Ureter (tissue), 1 donor: ENCODE results near the gene CNRIP1. TPM values are rescaled to one million over a fixed set of nuclear protein-coding genes. Genes with fewer than 3 reads are reported as not detected.

Experiments used
- DNase-seq: peaks from one replicate; pipeline ENCODE4 v3.0.0-alpha.2; 2020; ENCODE audit warnings: low spot score
- total RNA-seq: library from RNA; stranded (reverse); gene quantifications from one replicate; pipeline ENCODE4 v1.2.4, GENCODE V29; 2023
- donor health status: DM: yes; HTN: yes; CAD: no.

CNRIP1 gene
- total RNA-seq, 1 donor from 2014 or later, result 16.2 TPM

- no peak for DNase-seq
Measured at GRCh38 chr2:68292108-68292710, 27.5 kb downstream of the CNRIP1 start.

DNA sequence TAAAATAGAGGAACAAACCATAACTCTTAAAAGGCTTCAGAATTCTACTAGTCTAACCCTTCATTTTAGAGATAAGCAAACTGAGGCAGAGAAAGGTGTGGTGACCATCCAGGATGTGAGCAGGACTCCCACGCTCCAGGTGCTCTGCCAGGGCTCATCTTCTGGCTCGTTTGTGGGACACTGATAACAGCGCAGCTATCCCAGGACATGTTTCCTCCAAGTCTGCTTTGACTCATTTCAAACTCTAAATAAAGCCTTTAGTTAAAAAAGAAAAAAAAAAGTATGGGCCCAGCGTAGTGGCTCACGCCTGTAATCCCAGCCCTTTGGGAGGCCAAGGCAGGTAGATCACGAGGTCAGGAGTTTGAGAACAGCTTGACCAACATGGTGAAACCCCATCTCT, 28.4 kb downstream of the CNRIP1 start:
- no peak for DNase-seq

DNA sequence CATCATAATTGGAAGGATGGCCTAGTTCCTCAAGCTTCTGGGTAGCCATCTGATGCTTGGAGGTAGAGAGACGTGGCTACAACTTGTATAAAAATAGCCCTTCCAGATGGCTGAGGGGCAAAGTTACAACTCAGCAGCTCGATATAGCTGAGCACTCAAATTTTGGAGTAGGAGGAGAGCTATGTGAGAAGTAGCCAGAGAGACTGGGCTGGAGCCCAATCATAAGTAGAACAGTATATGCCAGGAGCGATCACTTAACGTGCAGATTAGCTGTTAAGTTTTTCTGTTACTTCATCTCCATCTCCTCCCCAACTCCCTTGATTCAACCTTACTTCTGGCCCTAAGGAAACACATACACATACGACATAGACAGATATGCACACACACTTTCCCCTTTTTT, 28.8 kb downstream of the CNRIP1 start:
- no peak for DNase-seq

GRCh38 chr2:68287580-68288441, 31.9 kb downstream of the CNRIP1 start:
- DNase-seq, result no peak

GRCh38 chr2:68284896-68285295, 34.9 kb downstream of the CNRIP1 start:
- DNase-seq, result no peak

DNA sequence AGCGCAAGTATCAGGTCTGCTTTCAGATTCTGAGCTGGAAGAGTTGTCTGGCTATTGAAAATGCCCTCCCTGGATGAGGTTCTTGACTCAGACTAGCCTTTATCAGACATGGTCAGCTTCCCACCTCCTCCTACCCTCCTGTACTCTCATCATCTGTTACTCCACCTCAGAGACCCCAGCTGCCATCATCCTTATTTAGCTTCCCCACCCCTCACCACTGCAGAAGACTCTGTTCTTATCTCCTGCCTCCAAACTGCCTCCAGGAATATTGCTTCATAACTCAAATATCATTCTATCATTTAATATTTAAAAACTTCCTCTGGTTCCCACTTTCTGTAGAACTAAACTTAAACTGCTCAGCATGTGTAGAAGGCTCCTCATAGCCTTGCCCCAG, 36.3 kb downstream of the CNRIP1 start:
- no peak for DNase-seq

GRCh38 chr2:68282811-68283418, 36.8 kb downstream of the CNRIP1 start:
- no peak for DNase-seq

DNA sequence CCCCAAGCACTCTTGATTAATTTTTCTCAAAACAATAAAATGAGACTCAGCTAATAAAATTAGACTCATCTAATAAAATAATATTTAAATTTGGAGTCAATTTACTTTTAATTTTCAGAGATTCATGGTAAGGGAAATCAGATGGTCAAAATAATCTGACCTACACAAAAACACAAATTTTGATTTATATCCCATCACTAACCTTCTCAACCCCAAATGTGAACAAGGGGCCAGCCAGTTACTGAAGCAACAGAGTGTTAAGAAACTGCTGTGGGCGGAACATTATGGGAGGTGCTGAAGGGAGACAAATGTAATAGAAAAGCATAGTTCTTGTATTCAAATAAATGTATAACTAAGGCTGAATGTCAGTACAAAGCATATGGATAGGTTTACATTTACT, 39.0 kb downstream of the CNRIP1 start:
- no peak for DNase-seq

GRCh38 chr2:68280348-68280747, 39.4 kb downstream of the CNRIP1 start:
- no peak for DNase-seq

DNA sequence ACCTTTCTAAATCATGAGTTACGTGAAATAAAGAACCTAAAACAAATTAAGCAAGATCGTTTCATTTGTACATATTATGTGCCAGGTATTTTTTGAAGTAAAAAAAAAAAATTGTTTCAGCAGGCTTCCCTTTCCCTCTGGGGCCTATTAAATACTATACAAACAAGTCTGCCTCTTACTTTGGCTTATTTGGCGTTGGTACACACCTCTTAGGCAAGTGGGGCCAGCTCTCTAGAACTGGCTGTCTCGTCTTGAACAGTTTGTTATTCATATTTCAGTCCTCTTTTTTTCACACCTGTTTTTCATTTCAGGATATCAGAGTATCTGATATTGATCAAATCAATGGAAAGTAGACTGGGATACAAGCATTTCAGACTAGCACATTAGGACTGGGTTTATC, 40.1 kb downstream of the CNRIP1 start:
- no peak for DNase-seq

GRCh38 chr2:68278169-68278568, 41.6 kb downstream of the CNRIP1 start:
- DNase-seq, result no peak

GRCh38 chr2:68274022-68274421, 45.7 kb downstream of the CNRIP1 start:
- DNase-seq, result no peak

DNA sequence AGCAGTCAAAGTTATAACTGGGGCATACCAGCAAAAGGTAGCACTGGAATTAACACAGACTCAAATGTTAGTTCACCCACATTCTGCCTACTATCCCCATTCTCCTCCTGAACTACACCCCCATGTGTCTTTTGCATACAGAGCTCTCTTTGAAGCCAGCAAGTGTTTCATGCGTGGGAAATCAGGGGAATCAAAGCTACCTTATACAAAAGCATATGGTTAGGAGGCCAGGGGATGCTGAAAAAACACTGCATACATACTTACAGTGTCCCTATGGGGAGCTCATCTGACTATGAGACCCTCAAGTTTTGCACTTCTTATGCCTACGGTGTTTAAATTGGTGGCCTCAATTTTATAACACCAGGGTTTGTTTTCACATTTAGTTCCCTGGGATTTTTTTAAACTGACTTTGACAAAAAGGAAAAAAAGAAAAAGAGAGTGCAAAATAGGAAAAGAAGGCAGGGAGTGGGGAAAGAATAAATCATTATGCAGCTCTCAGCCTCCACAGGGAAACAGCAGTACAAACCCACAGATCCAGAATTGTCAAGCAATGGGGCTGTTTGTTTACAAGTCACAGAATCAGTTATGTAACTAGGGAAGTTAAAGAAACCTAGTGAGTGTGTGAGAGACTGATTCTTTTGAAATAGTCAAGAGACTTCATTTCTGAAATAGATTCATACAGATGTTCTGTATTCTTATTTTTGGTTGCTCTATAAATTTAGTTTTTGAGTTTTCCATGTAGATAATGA, 47.3 kb downstream of the CNRIP1 start:
- no peak for DNase-seq

- DNase-seq, result no peak
Measured at GRCh38 chr2:68266655-68267054, 53.1 kb downstream of the CNRIP1 start.

- DNase-seq, result no peak
Measured at GRCh38 chr2:68263632-68264031, 56.1 kb downstream of the CNRIP1 start.

GRCh38 chr2:68258851-68259250, 60.9 kb downstream of the CNRIP1 start:
- DNase-seq, result no peak

DNA sequence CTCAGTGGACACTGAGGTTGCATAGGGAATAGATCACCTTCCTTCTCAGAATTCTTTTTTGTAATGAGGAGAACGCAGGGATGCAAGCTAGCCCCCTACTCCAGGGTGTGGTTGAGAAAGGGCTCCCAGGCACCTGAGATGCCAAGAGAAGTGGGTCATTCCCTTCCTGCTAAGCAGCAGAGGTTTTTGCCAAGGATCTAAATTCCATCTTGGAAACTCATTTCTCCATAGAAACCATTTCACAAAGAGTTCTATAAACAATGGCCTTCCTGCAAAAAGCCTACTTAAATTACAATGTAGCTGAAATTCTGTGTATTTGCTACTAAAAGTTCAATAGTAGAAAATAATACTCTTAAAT, 63.7 kb downstream of the CNRIP1 start:
- DNase-seq, result no peak

GRCh38 chr2:68253219-68254068, 66.3 kb downstream of the CNRIP1 start:
- no peak for DNase-seq

GRCh38 chr2:68252400-68253218, 67.1 kb downstream of the CNRIP1 start, which contains the start of gene PPP3R1:
Gene PPP3R1, minus strand, starts transcription at chr2:68252532. Its CDS starts 405 bp downstream, at chr2:68252127.
- DNase-seq, result peak; percentile 97

GRCh38 chr2:68251855-68252399, 67.8 kb downstream of the CNRIP1 start:
- peak; percentile 47 for DNase-seq
